ENCODE data around the gene AUTS2. TPM values are rescaled to one million over a fixed set of nuclear protein-coding genes. Genes with fewer than 3 reads are reported as not detected.
A peak's percentile ranks its signal among the peaks of the same experiment; 100 is the strongest.

AUTS2 gene
- polyA plus RNA-seq, 3 donors: 0.08 to 0.35 TPM; not detected in 1

DNA sequence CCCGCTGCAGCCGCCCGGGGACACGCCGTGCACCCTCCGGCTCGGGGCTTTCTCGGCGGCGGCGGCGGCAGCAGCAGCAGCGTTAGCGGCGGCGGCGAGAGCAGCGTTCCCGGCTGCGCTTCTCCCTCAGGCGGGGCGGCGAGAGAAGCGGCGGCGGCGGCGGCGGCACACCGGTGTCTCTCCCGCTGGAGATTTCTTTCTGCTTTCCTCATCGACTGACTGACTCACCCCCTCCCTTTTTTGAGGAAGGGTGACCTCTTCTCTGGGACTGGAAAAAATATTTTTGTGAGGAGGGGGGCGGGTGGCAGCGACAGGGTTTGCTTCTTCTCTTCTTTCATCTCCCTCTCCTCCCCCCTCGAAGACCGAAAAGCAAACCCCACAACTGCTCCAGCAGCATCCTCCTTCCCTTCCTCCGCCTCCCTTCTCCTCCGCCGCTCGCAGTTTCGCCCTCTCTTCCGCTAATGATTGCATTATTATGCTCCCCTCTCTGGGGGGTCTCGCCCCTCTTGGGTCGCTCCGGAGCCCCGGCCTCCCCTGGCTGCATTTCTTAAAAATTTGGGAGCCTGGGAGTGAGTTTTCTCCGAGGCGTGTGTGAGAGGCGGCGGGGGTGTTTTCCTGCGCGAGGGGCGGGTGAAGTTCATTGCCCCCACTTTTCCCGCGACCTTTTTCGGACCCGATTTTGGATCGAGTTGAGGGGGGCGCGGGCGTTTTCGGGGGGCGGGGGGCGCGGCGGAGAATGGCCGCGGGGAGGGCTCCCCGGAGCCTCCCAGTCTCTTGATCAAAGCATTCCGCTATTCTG lies 411 bp downstream of the AUTS2 start:
- Histone ChIP-seq H3K9me3 (replicated peaks in 1 of 2; ENCODE audit: control insufficient read depth in 1 of 2, insufficient read depth in 1 of 2, low read length in 2 of 2) (no peaks in the 10 kb centered on the region), H3K4me2 (replicated peaks; ENCODE audit: extremely low read depth, low read length, poor library complexity, severe bottlenecking) (peak overlapping the region; percentile 99), H2AFZ (ENCODE audit: insufficient read depth, low read depth, low read length, poor library complexity, severe bottlenecking) (peak overlapping the region; percentile 84), H3K4me1 (ENCODE audit: control insufficient read depth in 1 of 2, insufficient read depth in 2 of 2, low read length in 2 of 2) (peaks cover 14 to 26% of the 10 kb centered on the region in 2 donors), H3K27me3 (ENCODE audit: control insufficient read depth in 2 of 2, insufficient read depth in 2 of 2, low read length in 2 of 2) (peaks cover 20 to 48% of the 10 kb centered on the region in 2 donors), H3K79me2 (ENCODE audit: insufficient read depth, low read length) (no peaks in the 10 kb centered on the region), H4K20me1 (ENCODE audit: insufficient read depth, low read length) (no peaks in the 10 kb centered on the region), H3K36me3 (replicated peaks in 1 of 2; ENCODE audit: control insufficient read depth in 1 of 2, insufficient read depth in 2 of 2, low read length in 2 of 2) (no peaks in the 10 kb centered on the region), H3K27ac (ENCODE audit: low read depth in 1 of 2, low read length in 2 of 2) (no peak overlapping the region), H3K9ac (ENCODE audit: insufficient read depth, low read length, poor library complexity, severe bottlenecking) (peak overlapping the region; percentile 58), H3K4me3 (replicated peaks in 1 of 3; ENCODE audit: low read depth in 2 of 3, low read length in 3 of 3) (peak overlapping the region; percentile 45 to 92 (median 60))
- DNase-seq: peak in 2 of 3 donors; percentile 11 to 38
- Mint-ChIP-seq H3K9me3 (peaks cover 0 to 17% (median 2%) of the 10 kb centered on the region in 7 donors), H3K36me3 (peaks cover 0 to 2% of the 10 kb centered on the region in 2 donors), H3K27ac (peak overlapping the region in 2 of 7 donors; percentile 50 to 71), H3K4me1 (peaks cover 24% of the 10 kb centered on the region), H3K4me3 (peak overlapping the region; percentile 97 to 99), H3K27me3 (ENCODE audit: low read depth in 3 of 3) (peaks cover 39 to 53% (median 41%) of the 10 kb centered on the region in 3 donors)
- intact Hi-C loops (cut with micrococcal nuclease): no loop called here
- TF ChIP-seq, protein P1, sequence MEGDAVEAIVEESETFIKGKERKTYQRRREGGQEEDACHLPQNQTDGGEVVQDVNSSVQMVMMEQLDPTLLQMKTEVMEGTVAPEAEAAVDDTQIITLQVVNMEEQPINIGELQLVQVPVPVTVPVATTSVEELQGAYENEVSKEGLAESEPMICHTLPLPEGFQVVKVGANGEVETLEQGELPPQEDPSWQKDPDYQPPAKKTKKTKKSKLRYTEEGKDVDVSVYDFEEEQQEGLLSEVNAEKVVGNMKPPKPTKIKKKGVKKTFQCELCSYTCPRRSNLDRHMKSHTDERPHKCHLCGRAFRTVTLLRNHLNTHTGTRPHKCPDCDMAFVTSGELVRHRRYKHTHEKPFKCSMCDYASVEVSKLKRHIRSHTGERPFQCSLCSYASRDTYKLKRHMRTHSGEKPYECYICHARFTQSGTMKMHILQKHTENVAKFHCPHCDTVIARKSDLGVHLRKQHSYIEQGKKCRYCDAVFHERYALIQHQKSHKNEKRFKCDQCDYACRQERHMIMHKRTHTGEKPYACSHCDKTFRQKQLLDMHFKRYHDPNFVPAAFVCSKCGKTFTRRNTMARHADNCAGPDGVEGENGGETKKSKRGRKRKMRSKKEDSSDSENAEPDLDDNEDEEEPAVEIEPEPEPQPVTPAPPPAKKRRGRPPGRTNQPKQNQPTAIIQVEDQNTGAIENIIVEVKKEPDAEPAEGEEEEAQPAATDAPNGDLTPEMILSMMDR (IDR thresholded peaks at IDR 0.05): no peak
- WGBS (ENCODE audit: insufficient coverage): under 1% methylated on average over 53 of the region's 70 CpGs

DNA sequence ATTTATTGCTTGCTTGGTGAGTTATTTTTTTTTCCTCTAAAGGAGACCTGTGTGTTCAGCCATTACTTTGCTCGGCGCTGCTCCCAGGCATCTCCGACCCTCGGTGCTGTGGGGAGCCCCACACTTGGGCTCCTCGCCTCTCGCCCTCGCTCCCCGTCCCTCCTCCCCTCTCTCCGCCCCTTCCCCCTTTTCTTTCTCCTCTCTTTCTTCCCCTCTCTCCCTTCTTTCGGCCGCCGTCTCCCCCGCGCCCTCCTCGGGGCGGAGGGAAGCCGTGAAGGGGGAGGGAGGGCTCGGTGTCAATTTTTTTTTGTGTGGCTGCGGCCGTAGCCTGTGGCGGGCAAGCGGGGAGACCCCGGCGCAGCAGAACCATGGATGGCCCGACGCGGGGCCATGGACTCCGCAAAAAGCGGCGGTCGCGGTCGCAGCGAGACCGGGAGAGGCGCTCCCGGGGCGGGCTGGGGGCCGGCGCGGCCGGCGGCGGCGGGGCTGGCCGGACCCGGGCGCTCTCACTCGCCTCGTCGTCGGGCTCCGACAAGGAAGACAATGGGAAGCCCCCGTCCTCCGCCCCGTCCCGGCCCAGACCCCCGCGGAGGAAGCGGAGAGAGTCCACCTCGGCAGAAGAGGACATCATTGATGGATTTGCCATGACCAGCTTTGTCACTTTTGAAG lies 1.1 kb downstream of the AUTS2 start:
- TF ChIP-seq, protein P1 (IDR thresholded peaks at IDR 0.05): no peak
- Histone ChIP-seq H3K27me3 (ENCODE audit: control insufficient read depth in 2 of 2, insufficient read depth in 2 of 2, low read length in 2 of 2) (peaks cover 20 to 48% of the 10 kb centered on the region in 2 donors), H3K9me3 (replicated peaks in 1 of 2; ENCODE audit: control insufficient read depth in 1 of 2, insufficient read depth in 1 of 2, low read length in 2 of 2) (no peaks in the 10 kb centered on the region), H3K9ac (ENCODE audit: insufficient read depth, low read length, poor library complexity, severe bottlenecking) (peak overlapping the region; percentile 58), H3K4me1 (ENCODE audit: control insufficient read depth in 1 of 2, insufficient read depth in 2 of 2, low read length in 2 of 2) (peaks cover 14 to 26% of the 10 kb centered on the region in 2 donors), H4K20me1 (ENCODE audit: insufficient read depth, low read length) (no peaks in the 10 kb centered on the region), H2AFZ (ENCODE audit: insufficient read depth, low read depth, low read length, poor library complexity, severe bottlenecking) (peak overlapping the region; percentile 84), H3K27ac (ENCODE audit: low read depth in 1 of 2, low read length in 2 of 2) (no peak overlapping the region), H3K36me3 (replicated peaks in 1 of 2; ENCODE audit: control insufficient read depth in 1 of 2, insufficient read depth in 2 of 2, low read length in 2 of 2) (no peaks in the 10 kb centered on the region), H3K4me2 (replicated peaks; ENCODE audit: extremely low read depth, low read length, poor library complexity, severe bottlenecking) (peak overlapping the region; percentile 99), H3K79me2 (ENCODE audit: insufficient read depth, low read length) (no peaks in the 10 kb centered on the region), H3K4me3 (replicated peaks in 1 of 3; ENCODE audit: low read depth in 2 of 3, low read length in 3 of 3) (peak overlapping the region; percentile 45 to 92 (median 60))
- H3K27ac Mint-ChIP-seq: peak overlapping the region in 1 of 7 donors; percentile 71
- peak overlapping the region; percentile 97 to 99 for H3K4me3 Mint-ChIP-seq
- H3K9me3 Mint-ChIP-seq: peaks cover 0 to 17% (median 2%) of the 10 kb centered on the region in 7 donors
- H3K36me3 Mint-ChIP-seq: peaks cover 0 to 2% of the 10 kb centered on the region in 2 donors
- intact Hi-C loops (cut with micrococcal nuclease): no loop called here
- under 1% methylated on average over 49 of the region's 61 CpGs for WGBS (ENCODE audit: insufficient coverage)
- H3K27me3 Mint-ChIP-seq (ENCODE audit: low read depth in 3 of 3): peaks cover 35 to 53% (median 39%) of the 10 kb centered on the region in 3 donors
- H3K4me1 Mint-ChIP-seq: peaks cover 24% of the 10 kb centered on the region
- no peak for DNase-seq

All from CD14-positive monocyte (primary cell).